HEK293 (cell line): ENCODE results near the gene CAB39L.

Experiments
- CTCF ChIA-PET: fragments of 350-600 bp; formaldehyde crosslinking; extraction: SDS; loops from one replicate; lab custom pipeline; 2021; ENCODE audit warnings: antibody characterized with exemption; lab: Yijun Ruan, JAX
- POLR2A ChIA-PET: fragments of 300-600 bp; formaldehyde crosslinking; extraction: SDS; loops from one replicate; lab custom pipeline; 2020; ENCODE audit warnings: antibody characterized with exemption, inconsistent platforms; lab: Yijun Ruan, JAX
- H3K27ac ChIP-seq: fragments of 200-500 bp; sonication (Bioruptor generic); 2 replicates; pipeline ENCODE4 v1.5.1; 2014; ENCODE audit warnings: low read depth, low read length, control low read depth, inconsistent platforms; ENCODE audit errors: extremely low read depth
- H3K36me3 ChIP-seq, 2 experiments: fragments of 200-500 bp in 1 of 2; sonication (Bioruptor generic) in 1 of 2; 1 replicate in 1 of 2; 2 replicates in 1 of 2; pipeline ENCODE4 v1.5.1; 2014 to 2017; ENCODE audit warnings: inconsistent platforms in 2 of 2, low read length in 2 of 2; ENCODE audit not compliant: control insufficient read depth in 2 of 2, insufficient read depth in 1 of 2
- H3K4me1 ChIP-seq: fragments of 200-500 bp; sonication (Bioruptor generic); 2 replicates; pipeline ENCODE4 v1.5.1; 2014; ENCODE audit warnings: mild to moderate bottlenecking, low read length, inconsistent platforms; ENCODE audit not compliant: control insufficient read depth, insufficient read depth
- H3K4me3 ChIP-seq: 2 replicates; pipeline ENCODE4 v1.5.1; 2011; ENCODE audit warnings: low read depth, mild to moderate bottlenecking, control low read depth, low read length, moderate library complexity
- H3K9me3 ChIP-seq: fragments of 200-500 bp; sonication (Bioruptor generic); 2 replicates; pipeline ENCODE4 v1.5.1; 2014; ENCODE audit warnings: low read depth, low read length, inconsistent platforms; ENCODE audit not compliant: control insufficient read depth, insufficient read depth
- GLI4 ChIP-seq: fragments of 450-650 bp; formaldehyde crosslinking; IDR thresholded peaks from 2 replicates; pipeline ENCODE4 v1.5.1; 2016; ENCODE audit warnings: missing biosample characterization, missing genetic modification characterization
- KLF17 ChIP-seq: fragments of 450-650 bp; formaldehyde crosslinking; IDR thresholded peaks from 2 replicates; pipeline ENCODE4 v1.5.1; 2016; ENCODE audit warnings: missing biosample characterization, missing genetic modification characterization
- OVOL3 ChIP-seq: fragments of 450-650 bp; formaldehyde crosslinking; IDR thresholded peaks from 2 replicates; pipeline ENCODE4 v1.5.1; 2016; ENCODE audit warnings: missing biosample characterization, missing genetic modification characterization
- REST ChIP-seq: fragments of 450-650 bp; formaldehyde crosslinking; IDR thresholded peaks from 2 replicates; pipeline ENCODE4 v1.5.1; 2016; ENCODE audit warnings: missing biosample characterization, missing genetic modification characterization
- SALL2 ChIP-seq: fragments of 450-650 bp; formaldehyde crosslinking; IDR thresholded peaks from 2 replicates; pipeline ENCODE4 v1.5.0; 2017; ENCODE audit warnings: missing biosample characterization, mild to moderate bottlenecking, missing genetic modification characterization, borderline replicate concordance
- ZNF157 ChIP-seq: fragments of 450-650 bp; formaldehyde crosslinking; IDR thresholded peaks from 2 replicates; pipeline ENCODE4 v1.5.1; 2016; ENCODE audit warnings: missing biosample characterization, missing genetic modification characterization
- ZNF24 ChIP-seq: fragments of 450-650 bp; formaldehyde crosslinking; IDR thresholded peaks from 2 replicates; pipeline ENCODE4 v1.5.1; 2016; ENCODE audit warnings: missing biosample characterization, missing genetic modification characterization
- ZNF416 ChIP-seq: fragments of 450-650 bp; formaldehyde crosslinking; IDR thresholded peaks from 2 replicates; pipeline ENCODE4 v1.5.1; 2016; ENCODE audit warnings: missing biosample characterization, missing genetic modification characterization
- ZNF473 ChIP-seq: fragments of 450-650 bp; formaldehyde crosslinking; IDR thresholded peaks from 2 replicates; pipeline ENCODE4 v1.5.1; 2017; ENCODE audit warnings: missing biosample characterization, missing genetic modification characterization
- ZNF560 ChIP-seq: fragments of 450-650 bp; formaldehyde crosslinking; IDR thresholded peaks from 2 replicates; pipeline ENCODE4 v1.5.1; 2017; ENCODE audit warnings: missing biosample characterization, missing genetic modification characterization, borderline replicate concordance
- ZNF585B ChIP-seq: fragments of 450-650 bp; formaldehyde crosslinking; IDR thresholded peaks from 2 replicates; pipeline ENCODE4 v1.5.1; 2016; ENCODE audit warnings: missing biosample characterization, missing genetic modification characterization
- ZNF600 ChIP-seq: fragments of 450-650 bp; formaldehyde crosslinking; IDR thresholded peaks from 2 replicates; pipeline ENCODE4 v1.5.1; 2016; ENCODE audit warnings: missing biosample characterization, missing genetic modification characterization
- ZNF660 ChIP-seq: fragments of 450-650 bp; IDR thresholded peaks from 2 replicates; pipeline ENCODE4 v1.5.1; 2018; ENCODE audit warnings: missing biosample characterization, mild to moderate bottlenecking, missing genetic modification characterization
- ZNF843 ChIP-seq: fragments of 450-650 bp; formaldehyde crosslinking; IDR thresholded peaks from 2 replicates; pipeline ENCODE4 v1.5.1; 2016; ENCODE audit warnings: missing biosample characterization, missing genetic modification characterization
- TF ChIP-seq, protein P1 (sequence below): fragments of 450-650 bp; formaldehyde crosslinking; IDR thresholded peaks from 2 replicates; pipeline ENCODE4 v1.5.1; 2016; ENCODE audit warnings: missing biosample characterization, missing genetic modification characterization, borderline replicate concordance
- TF ChIP-seq, protein P2 (sequence below): fragments of 450-650 bp; formaldehyde crosslinking; IDR thresholded peaks from 2 replicates; pipeline ENCODE4 v1.5.1; 2016; ENCODE audit warnings: missing biosample characterization, missing genetic modification characterization

The CAB39L gene

GRCh38 chr13:49341941-49342340 lies 101.9 kb downstream of the CAB39L start:
- CTCF ChIA-PET, result no interaction called here
- POLR2A ChIA-PET, result no interaction called here
- no peak overlapping the region for H3K4me3 ChIP-seq
- no peaks in the 10 kb centered on the region for H3K9me3 ChIP-seq
- H3K27ac ChIP-seq, result no peak overlapping the region
- no peaks in the 10 kb centered on the region for H3K36me3 ChIP-seq
- H3K4me1 ChIP-seq, result no peaks in the 10 kb centered on the region
- TF ChIP-seq, protein P1, sequence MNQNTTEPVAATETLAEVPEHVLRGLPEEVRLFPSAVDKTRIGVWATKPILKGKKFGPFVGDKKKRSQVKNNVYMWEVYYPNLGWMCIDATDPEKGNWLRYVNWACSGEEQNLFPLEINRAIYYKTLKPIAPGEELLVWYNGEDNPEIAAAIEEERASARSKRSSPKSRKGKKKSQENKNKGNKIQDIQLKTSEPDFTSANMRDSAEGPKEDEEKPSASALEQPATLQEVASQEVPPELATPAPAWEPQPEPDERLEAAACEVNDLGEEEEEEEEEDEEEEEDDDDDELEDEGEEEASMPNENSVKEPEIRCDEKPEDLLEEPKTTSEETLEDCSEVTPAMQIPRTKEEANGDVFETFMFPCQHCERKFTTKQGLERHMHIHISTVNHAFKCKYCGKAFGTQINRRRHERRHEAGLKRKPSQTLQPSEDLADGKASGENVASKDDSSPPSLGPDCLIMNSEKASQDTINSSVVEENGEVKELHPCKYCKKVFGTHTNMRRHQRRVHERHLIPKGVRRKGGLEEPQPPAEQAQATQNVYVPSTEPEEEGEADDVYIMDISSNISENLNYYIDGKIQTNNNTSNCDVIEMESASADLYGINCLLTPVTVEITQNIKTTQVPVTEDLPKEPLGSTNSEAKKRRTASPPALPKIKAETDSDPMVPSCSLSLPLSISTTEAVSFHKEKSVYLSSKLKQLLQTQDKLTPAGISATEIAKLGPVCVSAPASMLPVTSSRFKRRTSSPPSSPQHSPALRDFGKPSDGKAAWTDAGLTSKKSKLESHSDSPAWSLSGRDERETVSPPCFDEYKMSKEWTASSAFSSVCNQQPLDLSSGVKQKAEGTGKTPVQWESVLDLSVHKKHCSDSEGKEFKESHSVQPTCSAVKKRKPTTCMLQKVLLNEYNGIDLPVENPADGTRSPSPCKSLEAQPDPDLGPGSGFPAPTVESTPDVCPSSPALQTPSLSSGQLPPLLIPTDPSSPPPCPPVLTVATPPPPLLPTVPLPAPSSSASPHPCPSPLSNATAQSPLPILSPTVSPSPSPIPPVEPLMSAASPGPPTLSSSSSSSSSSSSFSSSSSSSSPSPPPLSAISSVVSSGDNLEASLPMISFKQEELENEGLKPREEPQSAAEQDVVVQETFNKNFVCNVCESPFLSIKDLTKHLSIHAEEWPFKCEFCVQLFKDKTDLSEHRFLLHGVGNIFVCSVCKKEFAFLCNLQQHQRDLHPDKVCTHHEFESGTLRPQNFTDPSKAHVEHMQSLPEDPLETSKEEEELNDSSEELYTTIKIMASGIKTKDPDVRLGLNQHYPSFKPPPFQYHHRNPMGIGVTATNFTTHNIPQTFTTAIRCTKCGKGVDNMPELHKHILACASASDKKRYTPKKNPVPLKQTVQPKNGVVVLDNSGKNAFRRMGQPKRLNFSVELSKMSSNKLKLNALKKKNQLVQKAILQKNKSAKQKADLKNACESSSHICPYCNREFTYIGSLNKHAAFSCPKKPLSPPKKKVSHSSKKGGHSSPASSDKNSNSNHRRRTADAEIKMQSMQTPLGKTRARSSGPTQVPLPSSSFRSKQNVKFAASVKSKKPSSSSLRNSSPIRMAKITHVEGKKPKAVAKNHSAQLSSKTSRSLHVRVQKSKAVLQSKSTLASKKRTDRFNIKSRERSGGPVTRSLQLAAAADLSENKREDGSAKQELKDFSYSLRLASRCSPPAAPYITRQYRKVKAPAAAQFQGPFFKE (tag by site-specific recombination), result no peak
- no peak for TF ChIP-seq KLF17 (tag by site-specific recombination)
- no peak for TF ChIP-seq ZNF473 (tag by site-specific recombination)
- TF ChIP-seq ZNF416 (tag by site-specific recombination), result no peak
- no peak for TF ChIP-seq ZNF585B
- no peak for TF ChIP-seq ZNF560
- TF ChIP-seq ZNF24 (tag by site-specific recombination), result no peak
- no peak for TF ChIP-seq REST (tag by site-specific recombination)
- TF ChIP-seq ZNF660 (tag by site-specific recombination), result no peak
- TF ChIP-seq SALL2, result no peak
- TF ChIP-seq GLI4 (tag by site-specific recombination), result no peak
- TF ChIP-seq ZNF600, result no peak
- TF ChIP-seq ZNF157 (tag by site-specific recombination), result no peak
- no peak for TF ChIP-seq ZNF843 (tag by site-specific recombination)
- no peak for TF ChIP-seq OVOL3
- TF ChIP-seq, protein P2, sequence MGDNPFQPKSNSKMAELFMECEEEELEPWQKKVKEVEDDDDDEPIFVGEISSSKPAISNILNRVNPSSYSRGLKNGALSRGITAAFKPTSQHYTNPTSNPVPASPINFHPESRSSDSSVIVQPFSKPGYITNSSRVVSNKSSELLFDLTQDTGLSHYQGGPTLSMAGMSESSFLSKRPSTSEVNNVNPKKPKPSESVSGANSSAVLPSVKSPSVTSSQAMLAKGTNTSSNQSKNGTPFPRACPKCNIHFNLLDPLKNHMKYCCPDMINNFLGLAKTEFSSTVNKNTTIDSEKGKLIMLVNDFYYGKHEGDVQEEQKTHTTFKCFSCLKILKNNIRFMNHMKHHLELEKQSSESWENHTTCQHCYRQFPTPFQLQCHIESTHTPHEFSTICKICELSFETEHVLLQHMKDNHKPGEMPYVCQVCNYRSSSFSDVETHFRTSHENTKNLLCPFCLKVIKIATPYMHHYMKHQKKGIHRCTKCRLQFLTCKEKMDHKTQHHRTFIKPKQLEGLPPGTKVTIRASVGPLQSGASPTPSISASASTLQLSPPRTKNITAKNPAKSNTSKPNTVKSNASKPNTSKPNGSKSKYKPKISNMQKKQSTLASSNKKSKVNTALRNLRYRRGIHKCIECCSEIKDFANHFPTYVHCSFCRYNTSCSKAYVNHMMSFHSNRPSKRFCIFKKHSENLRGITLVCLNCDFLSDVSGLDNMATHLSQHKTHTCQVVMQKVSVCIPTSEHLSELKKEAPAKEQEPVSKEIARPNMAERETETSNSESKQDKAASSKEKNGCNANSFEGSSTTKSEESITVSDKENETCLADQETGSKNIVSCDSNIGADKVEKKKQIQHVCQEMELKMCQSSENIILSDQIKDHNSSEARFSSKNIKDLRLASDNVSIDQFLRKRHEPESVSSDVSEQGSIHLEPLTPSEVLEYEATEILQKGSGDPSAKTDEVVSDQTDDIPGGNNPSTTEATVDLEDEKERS (tag by site-specific recombination), result no peak
- TF ChIP-seq, all 188 proteins: peak for 0
